ENCODE results near the gene MMP27.
"Not testable (repeated sequence)": the region's sequence is repeated elsewhere in the genome, so short reads cannot be mapped to it uniquely, and the experiment has no call there.

The MMP27 gene, protein sequence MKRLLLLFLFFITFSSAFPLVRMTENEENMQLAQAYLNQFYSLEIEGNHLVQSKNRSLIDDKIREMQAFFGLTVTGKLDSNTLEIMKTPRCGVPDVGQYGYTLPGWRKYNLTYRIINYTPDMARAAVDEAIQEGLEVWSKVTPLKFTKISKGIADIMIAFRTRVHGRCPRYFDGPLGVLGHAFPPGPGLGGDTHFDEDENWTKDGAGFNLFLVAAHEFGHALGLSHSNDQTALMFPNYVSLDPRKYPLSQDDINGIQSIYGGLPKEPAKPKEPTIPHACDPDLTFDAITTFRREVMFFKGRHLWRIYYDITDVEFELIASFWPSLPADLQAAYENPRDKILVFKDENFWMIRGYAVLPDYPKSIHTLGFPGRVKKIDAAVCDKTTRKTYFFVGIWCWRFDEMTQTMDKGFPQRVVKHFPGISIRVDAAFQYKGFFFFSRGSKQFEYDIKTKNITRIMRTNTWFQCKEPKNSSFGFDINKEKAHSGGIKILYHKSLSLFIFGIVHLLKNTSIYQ

DNA sequence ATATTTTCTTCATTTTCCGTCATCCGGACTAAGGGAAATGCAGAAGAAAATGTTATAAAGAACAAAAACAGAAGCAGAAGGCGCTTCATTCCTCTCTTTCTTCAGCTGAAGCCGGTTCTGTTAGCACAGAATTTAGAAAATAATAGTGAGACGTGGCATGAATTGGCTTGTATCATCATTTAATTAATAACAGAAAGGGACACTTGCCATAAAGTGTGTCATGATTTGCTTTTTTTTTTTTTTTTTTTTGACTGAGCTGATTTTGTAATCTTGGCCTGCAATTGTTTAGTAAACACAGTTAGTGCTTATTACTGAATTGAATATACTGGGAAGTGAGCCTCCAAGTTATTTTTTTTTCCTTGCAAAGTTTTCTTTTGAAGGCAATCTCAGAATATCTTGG, at the start of gene MMP27:
Gene MMP27 (minus strand): TSS at position 144 of the 400 bp plus-strand sequence. CDS start 55 bp downstream, at position 89.
- no peak within 1 kb of the TSS for H3K27ac ChIP-seq (ENCODE audit: low read depth, low read length)
- H2AFZ ChIP-seq (ENCODE audit: low read length, unreplicated experiment): peak within 1 kb of the TSS; percentile 0
- H3K4me3 ChIP-seq (ENCODE audit: low read depth, low read length): peak within 1 kb of the TSS; percentile 38; the same call in 1 of the 2 replicates
- H3K79me2 ChIP-seq (ENCODE audit: control insufficient read depth, insufficient read depth, low read length, unreplicated experiment): no peaks in the 10 kb centered on the region
- H3K27me3 ChIP-seq (ENCODE audit: insufficient read depth, low read length): 0 out of 2 replicates have a peak, but pooled peaks cover 25% of the 10 kb centered on the region
- no peaks in the 10 kb centered on the region for H3K36me3 ChIP-seq (ENCODE audit: insufficient read depth, low read length)
- no peaks in the 10 kb centered on the region for H3K4me1 ChIP-seq (ENCODE audit: control insufficient read depth, insufficient read depth, low read length, unreplicated experiment)

DNA sequence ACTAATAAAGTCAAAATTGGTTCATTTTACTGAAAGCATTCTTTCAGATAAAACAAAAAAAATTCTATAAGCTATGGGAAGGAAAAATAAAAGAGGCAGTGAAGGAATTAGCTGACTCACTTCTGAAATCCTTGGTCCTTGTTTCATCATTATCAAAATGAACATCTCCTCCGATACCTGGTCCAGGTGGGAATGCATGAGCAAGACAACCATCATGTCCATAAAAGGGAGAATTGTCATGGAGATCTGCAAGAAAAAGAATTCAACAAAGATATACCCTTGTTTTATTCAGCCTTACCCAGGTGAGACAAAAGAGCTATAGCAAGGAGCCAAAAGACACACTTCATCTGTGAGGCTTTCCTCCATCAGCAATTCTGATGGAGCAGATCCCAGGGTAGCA, 47.7 kb upstream of the MMP27 start:
- Histone ChIP-seq H3K27me3 (ENCODE audit: insufficient read depth, low read length) (peaks cover 89% of the 10 kb centered on the region), H3K27ac (ENCODE audit: low read depth, low read length) (no peak overlapping the region), H3K79me2 (ENCODE audit: control insufficient read depth, insufficient read depth, low read length, unreplicated experiment) (no peaks in the 10 kb centered on the region), H3K4me3 (ENCODE audit: low read depth, low read length) (no peak overlapping the region), H2AFZ (ENCODE audit: low read length, unreplicated experiment) (no peak overlapping the region), H3K36me3 (ENCODE audit: insufficient read depth, low read length) (no peaks in the 10 kb centered on the region), H3K4me1 (ENCODE audit: control insufficient read depth, insufficient read depth, low read length, unreplicated experiment) (peaks cover under 1% of the 10 kb centered on the region)

DNA sequence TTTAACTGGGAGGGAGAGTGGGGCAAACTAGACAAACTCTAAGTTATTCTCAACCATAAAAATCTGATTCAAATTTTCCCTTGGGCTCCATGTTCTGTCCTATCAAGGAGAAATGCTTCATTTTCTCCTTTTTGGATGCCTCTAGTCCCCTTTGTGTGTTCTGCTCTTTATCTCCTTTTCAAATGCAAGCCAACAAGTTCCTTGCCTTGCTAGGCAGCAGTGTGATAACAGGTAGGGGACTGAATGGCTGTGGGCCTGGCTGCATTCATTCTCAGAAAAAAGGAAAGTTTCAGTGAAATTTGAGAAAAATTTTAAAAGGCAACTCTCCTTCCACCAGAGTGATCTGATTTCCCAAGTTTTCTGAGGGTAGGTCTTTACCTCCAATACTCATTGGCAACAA, 46.1 kb upstream of the MMP27 start:
- Histone ChIP-seq H3K4me1 (ENCODE audit: control insufficient read depth, insufficient read depth, low read length, unreplicated experiment) (no peaks in the 10 kb centered on the region), H2AFZ (ENCODE audit: low read length, unreplicated experiment) (no peak overlapping the region), H3K36me3 (ENCODE audit: insufficient read depth, low read length) (no peaks in the 10 kb centered on the region), H3K27ac (ENCODE audit: low read depth, low read length) (no peak overlapping the region), H3K27me3 (ENCODE audit: insufficient read depth, low read length) (peaks cover 87% of the 10 kb centered on the region), H3K4me3 (ENCODE audit: low read depth, low read length) (no peak overlapping the region), H3K79me2 (ENCODE audit: control insufficient read depth, insufficient read depth, low read length, unreplicated experiment) (no peaks in the 10 kb centered on the region)

DNA sequence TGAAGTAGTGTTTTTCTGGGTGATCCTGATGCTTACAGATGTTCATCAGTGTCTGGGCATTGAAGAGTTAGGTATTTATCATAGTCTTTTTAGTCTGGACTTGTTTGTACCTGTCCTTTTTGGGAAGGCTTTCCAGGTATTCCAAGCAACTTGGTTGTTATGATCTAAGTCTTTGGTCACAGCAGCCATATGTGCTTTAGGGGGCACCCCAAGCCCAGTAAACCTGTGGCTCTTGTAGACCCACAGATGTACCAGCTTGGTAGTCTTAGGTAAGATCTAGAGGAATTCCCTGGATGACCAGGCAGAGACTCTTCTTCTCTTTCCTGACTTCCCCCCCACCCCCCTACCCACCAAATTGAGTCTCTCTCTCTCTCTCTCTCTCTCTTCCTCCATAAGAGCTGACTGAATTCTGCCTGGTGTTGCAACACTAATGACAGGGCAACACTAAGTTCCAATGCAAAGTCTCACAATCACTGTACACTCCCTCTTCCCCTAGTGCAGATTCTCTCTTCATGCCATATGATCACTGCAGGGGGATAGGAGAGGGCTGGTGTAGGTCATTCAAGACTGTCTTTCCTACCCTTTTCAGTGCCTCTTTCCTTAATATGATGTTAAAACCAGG, 43.6 kb upstream of the MMP27 start:
- no peaks in the 10 kb centered on the region for H3K36me3 ChIP-seq (ENCODE audit: insufficient read depth, low read length)
- no peaks in the 10 kb centered on the region for H3K79me2 ChIP-seq (ENCODE audit: control insufficient read depth, insufficient read depth, low read length, unreplicated experiment)
- H3K4me1 ChIP-seq (ENCODE audit: control insufficient read depth, insufficient read depth, low read length, unreplicated experiment): no peaks in the 10 kb centered on the region
- H3K27ac ChIP-seq (ENCODE audit: low read depth, low read length): no peak overlapping the region
- H2AFZ ChIP-seq (ENCODE audit: low read length, unreplicated experiment): no peak overlapping the region
- H3K27me3 ChIP-seq (ENCODE audit: insufficient read depth, low read length): peaks cover 66% of the 10 kb centered on the region
- H3K4me3 ChIP-seq (ENCODE audit: low read depth, low read length): no peak overlapping the region

DNA sequence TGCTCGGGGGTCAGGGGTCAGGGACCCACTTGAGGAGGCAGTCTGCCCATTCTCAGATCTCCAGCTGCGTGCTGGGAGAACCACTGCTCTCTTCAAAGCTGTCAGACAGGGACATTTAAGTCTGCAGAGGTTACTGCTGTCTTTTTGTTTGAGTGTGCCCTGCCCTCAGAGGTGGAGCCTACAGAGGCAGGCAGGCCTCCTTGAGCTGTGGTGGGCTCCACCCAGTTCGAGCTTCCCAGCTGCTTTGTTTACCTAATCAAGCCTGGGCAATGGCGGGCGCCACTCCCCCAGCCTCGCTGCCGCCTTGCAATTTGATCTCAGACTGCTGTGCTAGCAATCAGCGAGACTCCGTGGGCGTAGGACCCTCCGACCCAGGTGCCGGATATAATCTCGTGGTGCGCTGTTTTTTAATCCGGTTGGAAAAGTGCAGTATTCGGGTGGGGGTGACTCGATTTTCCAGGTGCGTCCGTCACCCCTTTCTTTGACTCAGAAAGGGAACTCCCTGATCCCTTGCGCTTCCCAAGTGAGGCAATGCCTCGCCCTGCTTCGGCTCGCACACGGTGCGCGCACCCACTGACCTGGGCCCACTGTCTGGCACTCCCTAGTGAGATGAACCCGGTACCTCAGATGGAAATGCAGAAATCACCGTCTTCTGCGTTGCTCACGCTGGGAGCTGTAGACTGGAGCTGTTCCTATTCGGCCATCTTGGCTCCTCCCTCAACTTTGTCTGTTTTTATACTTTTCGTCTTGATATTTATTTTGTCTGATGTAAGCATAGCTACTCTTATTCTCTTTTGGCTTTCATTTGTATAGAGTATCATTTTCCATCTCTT, 41.4 kb upstream of the MMP27 start:
- not testable (repeated sequence) for H2AFZ ChIP-seq (ENCODE audit: low read length, unreplicated experiment); H3K4me3 ChIP-seq (ENCODE audit: low read depth, low read length); H3K27ac ChIP-seq (ENCODE audit: low read depth, low read length); H3K36me3 ChIP-seq (ENCODE audit: insufficient read depth, low read length); H3K79me2 ChIP-seq (ENCODE audit: control insufficient read depth, insufficient read depth, low read length, unreplicated experiment); H3K4me1 ChIP-seq (ENCODE audit: control insufficient read depth, insufficient read depth, low read length, unreplicated experiment)
- H3K27me3 ChIP-seq (ENCODE audit: insufficient read depth, low read length): peaks cover 45% of the 10 kb centered on the region

DNA sequence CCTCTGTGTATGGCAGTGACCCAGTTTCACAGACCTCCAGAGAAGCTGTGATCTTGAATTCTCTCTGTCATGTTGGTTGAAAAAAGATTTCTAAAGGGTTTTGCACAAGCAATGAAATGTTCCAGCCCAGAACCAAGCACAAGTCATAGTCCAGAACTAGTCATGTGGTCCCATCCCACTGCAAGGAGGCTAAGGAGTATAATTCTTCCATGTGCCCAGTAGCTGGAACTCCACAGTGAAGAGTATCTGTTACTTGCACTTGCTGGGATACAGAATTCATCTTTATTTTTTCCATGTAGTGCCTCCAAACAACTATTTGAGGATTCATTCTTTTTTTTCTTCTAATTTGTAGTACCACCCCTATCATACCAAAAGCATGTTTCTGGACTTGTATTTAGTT, 29.1 kb upstream of the MMP27 start:
- no peak overlapping the region for H2AFZ ChIP-seq (ENCODE audit: low read length, unreplicated experiment)
- peaks cover 12% of the 10 kb centered on the region; the same call in 1 of the 2 replicates for H3K27me3 ChIP-seq (ENCODE audit: insufficient read depth, low read length)

DNA sequence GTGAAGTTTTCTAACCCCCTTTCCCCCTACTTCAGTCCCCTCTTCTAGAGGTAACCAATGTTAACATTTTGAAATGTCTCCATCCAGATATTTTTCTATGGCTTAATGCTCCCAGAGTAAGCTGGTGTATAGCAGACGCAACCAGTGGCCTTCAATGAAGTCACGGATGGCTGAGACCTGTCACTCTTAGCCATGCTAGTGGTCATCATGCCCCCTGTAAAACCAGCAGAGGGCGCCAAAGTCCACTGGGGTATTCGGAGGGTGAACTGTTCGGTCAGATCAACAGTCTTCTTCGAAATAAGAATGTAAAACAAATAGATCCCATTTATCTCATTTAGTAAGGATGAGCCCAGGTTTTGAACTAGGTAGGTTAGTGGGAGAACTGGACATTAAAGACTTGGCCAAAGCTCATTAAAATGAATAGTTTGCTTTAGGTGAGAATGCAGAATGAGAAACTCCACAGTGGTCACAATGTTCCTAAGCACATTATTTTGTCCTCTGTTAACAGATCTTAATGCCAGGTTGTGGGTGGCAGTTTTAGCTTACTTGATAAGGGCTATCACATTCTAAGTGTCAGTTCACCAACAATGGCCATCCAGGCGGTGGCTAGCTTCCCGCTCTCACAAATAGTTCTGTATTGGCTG, 27.8 kb upstream of the MMP27 start:
- Histone ChIP-seq H2AFZ (ENCODE audit: low read length, unreplicated experiment) (no peak overlapping the region), H3K4me1 (ENCODE audit: control insufficient read depth, insufficient read depth, low read length, unreplicated experiment) (peaks cover 2% of the 10 kb centered on the region)

More for the DNA sequence above, 29.1 kb upstream of the MMP27 start:
- no peaks in the 10 kb centered on the region for H3K79me2 ChIP-seq (ENCODE audit: control insufficient read depth, insufficient read depth, low read length, unreplicated experiment)
- H3K27ac ChIP-seq (ENCODE audit: low read depth, low read length): no peak overlapping the region
- no peaks in the 10 kb centered on the region for H3K36me3 ChIP-seq (ENCODE audit: insufficient read depth, low read length)
- no peak overlapping the region for H3K4me3 ChIP-seq (ENCODE audit: low read depth, low read length)
- no peaks in the 10 kb centered on the region for H3K4me1 ChIP-seq (ENCODE audit: control insufficient read depth, insufficient read depth, low read length, unreplicated experiment)

DNA sequence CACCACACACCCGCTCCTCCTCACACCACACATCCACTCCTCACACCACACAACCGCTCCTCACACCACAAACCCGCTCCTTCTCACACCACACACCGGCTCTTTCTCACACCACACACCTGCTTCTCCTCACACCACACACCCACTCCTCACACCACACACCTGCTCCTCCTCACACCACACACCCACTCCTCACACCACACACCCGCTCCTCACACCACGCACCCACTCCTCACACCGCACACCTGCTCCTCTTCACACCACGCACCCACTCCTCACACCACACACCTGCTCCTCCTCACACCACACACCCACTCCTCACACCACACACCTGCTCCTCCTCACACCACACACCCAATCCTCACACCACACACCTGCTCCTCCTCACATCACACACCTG, 25.4 kb upstream of the MMP27 start:
- not testable (repeated sequence) for H3K27me3 ChIP-seq (ENCODE audit: insufficient read depth, low read length); H3K4me3 ChIP-seq (ENCODE audit: low read depth, low read length); H3K27ac ChIP-seq (ENCODE audit: low read depth, low read length); H2AFZ ChIP-seq (ENCODE audit: low read length, unreplicated experiment); H3K79me2 ChIP-seq (ENCODE audit: control insufficient read depth, insufficient read depth, low read length, unreplicated experiment); H3K36me3 ChIP-seq (ENCODE audit: insufficient read depth, low read length)
- peaks cover 11% of the 10 kb centered on the region for H3K4me1 ChIP-seq (ENCODE audit: control insufficient read depth, insufficient read depth, low read length, unreplicated experiment)

More for the DNA sequence above, 27.8 kb upstream of the MMP27 start:
- Histone ChIP-seq H3K4me3 (ENCODE audit: low read depth, low read length) (no peak overlapping the region), H3K36me3 (ENCODE audit: insufficient read depth, low read length) (no peaks in the 10 kb centered on the region), H3K79me2 (ENCODE audit: control insufficient read depth, insufficient read depth, low read length, unreplicated experiment) (no peaks in the 10 kb centered on the region), H3K27me3 (ENCODE audit: insufficient read depth, low read length) (no peaks in the 10 kb centered on the region), H3K27ac (ENCODE audit: low read depth, low read length) (no peak overlapping the region)

DNA sequence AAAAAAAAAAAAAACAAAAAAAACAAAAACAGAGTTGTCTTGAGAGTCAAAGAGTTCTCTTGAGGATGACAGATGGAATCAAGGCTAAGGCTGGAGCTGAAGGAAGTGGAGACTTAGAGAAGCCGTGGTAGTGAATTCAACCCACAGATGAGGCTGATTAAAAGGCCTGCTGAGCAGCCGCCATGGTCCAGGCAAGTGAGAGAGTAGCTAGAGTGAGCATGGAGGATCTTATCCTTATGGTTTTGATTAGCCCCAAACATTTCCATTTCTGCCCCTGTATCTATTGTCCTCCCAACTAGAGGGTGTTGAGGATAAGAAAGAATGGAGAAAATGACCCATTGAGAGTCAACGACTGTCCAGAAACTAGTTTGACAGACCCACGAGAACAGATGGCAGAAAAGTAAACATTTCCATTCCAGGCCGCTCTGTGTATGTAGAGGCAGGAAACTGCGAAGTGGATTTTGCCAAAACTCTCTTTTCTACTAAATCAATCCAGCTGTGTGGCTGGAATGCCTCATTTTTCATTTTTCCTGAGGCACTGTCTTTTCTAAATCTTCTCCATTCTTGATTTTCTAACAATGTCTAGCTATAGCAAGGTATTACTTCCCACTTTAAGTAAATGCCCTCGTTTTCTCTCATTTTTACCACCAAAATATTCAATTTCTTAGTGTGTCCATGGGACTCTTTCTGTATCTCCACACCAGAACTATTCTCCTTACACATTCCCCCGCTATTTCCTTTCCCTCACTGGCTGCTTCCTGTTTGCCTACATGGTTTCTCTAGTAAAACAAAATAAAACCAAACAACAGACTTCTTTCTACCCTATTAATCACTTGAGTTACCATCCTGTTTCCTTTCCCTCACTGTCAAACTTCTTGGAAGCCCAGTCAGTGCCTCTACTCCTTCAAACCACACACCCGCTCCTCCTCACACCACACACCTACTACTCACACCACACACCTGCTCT, 24.6 kb upstream of the MMP27 start:
- H3K27me3 ChIP-seq (ENCODE audit: insufficient read depth, low read length): no peaks in the 10 kb centered on the region
- no peaks in the 10 kb centered on the region for H3K36me3 ChIP-seq (ENCODE audit: insufficient read depth, low read length)
- no peak overlapping the region for H3K4me3 ChIP-seq (ENCODE audit: low read depth, low read length)
- no peak overlapping the region for H2AFZ ChIP-seq (ENCODE audit: low read length, unreplicated experiment)
- H3K79me2 ChIP-seq (ENCODE audit: control insufficient read depth, insufficient read depth, low read length, unreplicated experiment): no peaks in the 10 kb centered on the region
- H3K27ac ChIP-seq (ENCODE audit: low read depth, low read length): no peak overlapping the region
- H3K4me1 ChIP-seq (ENCODE audit: control insufficient read depth, insufficient read depth, low read length, unreplicated experiment): peaks cover 11% of the 10 kb centered on the region

Measured in ACC112 (cell line).